ENCODE results near the gene INPP4A. TPM values are rescaled to one million over a fixed set of nuclear protein-coding genes. Genes with fewer than 3 reads are reported as not detected.

The INPP4A gene
- total and polyA plus RNA-seq, 2 of the 13 experiments (the other 11 are each of a cell fraction or from before 2014, with no cell fraction given), result 10.1 to 10.9 TPM

DNA sequence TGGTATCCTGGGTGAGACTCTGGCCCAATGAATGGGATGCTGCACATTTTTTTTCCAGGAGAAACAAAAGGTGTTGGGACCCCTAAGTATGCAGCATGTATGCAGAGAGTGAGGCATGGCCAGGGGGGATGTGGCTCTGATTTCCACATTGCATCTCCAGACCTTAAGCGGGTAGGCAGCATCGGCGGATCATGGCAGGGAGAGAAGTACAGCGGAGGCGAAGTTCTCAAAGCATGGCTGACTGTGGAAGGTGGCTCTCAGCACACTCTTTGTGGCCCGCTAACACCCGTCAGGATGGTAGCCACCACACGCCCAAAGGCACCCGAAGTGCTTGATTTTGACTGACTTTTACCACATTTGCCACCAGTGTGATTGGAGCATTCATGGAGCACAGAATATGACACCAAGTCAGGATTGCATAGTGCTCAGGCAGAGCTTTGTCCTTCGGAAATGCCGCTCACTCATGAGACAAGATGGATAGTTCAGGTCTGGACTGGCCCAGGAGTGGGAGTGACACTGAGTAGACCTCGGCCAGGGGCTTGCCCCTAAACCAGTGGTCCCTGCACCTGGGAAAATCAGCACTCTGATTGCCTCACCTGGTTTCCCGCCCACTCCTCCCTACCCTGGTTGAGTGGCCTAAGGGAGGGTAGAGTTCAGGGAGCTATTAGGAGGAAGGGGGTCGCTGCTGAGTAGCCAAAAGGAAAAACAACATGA, 14.2 kb downstream of the INPP4A start:
- TF ChIP-seq ZKSCAN5 (CRISPR knock-in tag; IDR thresholded peaks at IDR 0.05) (no peak), SP2 (CRISPR knock-in tag; IDR thresholded peaks at IDR 0.05) (no peak), ZNF672 (CRISPR knock-in tag; IDR thresholded peaks at IDR 0.05) (no peak), KLF16 (CRISPR knock-in tag; IDR thresholded peaks at IDR 0.05) (no peak), HNRNPK (IDR thresholded peaks at IDR 0.05; ENCODE audit: low read depth, low read length, poor library complexity, severe bottlenecking) (no peak), ZBTB1 (CRISPR knock-in tag; IDR thresholded peaks at IDR 0.05; ENCODE audit: borderline replicate concordance) (no peak), MXD4 (CRISPR knock-in tag; IDR thresholded peaks at IDR 0.05) (no peak), ZNF629 (CRISPR knock-in tag; conservative IDR thresholded peaks at IDR 0.05) (no peak), SOX13 (IDR thresholded peaks at IDR 0.05) (no peak), SOX13 (CRISPR knock-in tag; conservative IDR thresholded peaks at IDR 0.05 in 1 of 2, IDR thresholded peaks at IDR 0.05 in 1 of 2) (no peak), ZNF441 (CRISPR knock-in tag; IDR thresholded peaks at IDR 0.05; ENCODE audit: borderline replicate concordance) (no peak), ZNF224 (CRISPR knock-in tag; IDR thresholded peaks at IDR 0.05) (no peak)
- TF ChIP-seq, protein P1, sequence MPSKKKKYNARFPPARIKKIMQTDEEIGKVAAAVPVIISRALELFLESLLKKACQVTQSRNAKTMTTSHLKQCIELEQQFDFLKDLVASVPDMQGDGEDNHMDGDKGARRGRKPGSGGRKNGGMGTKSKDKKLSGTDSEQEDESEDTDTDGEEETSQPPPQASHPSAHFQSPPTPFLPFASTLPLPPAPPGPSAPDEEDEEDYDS (CRISPR knock-in tag; IDR thresholded peaks at IDR 0.05), result no peak
- TF ChIP-seq, protein P2, sequence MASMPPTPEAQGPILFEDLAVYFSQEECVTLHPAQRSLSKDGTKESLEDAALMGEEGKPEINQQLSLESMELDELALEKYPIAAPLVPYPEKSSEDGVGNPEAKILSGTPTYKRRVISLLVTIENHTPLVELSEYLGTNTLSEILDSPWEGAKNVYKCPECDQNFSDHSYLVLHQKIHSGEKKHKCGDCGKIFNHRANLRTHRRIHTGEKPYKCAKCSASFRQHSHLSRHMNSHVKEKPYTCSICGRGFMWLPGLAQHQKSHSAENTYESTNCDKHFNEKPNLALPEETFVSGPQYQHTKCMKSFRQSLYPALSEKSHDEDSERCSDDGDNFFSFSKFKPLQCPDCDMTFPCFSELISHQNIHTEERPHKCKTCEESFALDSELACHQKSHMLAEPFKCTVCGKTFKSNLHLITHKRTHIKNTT (CRISPR knock-in tag; IDR thresholded peaks at IDR 0.05), result no peak
- TF ChIP-seq, protein P3, sequence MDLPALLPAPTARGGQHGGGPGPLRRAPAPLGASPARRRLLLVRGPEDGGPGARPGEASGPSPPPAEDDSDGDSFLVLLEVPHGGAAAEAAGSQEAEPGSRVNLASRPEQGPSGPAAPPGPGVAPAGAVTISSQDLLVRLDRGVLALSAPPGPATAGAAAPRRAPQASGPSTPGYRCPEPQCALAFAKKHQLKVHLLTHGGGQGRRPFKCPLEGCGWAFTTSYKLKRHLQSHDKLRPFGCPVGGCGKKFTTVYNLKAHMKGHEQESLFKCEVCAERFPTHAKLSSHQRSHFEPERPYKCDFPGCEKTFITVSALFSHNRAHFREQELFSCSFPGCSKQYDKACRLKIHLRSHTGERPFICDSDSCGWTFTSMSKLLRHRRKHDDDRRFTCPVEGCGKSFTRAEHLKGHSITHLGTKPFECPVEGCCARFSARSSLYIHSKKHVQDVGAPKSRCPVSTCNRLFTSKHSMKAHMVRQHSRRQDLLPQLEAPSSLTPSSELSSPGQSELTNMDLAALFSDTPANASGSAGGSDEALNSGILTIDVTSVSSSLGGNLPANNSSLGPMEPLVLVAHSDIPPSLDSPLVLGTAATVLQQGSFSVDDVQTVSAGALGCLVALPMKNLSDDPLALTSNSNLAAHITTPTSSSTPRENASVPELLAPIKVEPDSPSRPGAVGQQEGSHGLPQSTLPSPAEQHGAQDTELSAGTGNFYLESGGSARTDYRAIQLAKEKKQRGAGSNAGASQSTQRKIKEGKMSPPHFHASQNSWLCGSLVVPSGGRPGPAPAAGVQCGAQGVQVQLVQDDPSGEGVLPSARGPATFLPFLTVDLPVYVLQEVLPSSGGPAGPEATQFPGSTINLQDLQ (CRISPR knock-in tag; IDR thresholded peaks at IDR 0.05), result no peak
- Histone ChIP-seq H3K4me1 (ENCODE audit: insufficient read depth, low read length) (peaks cover 16% of the 10 kb centered on the region), H3K9ac (ENCODE audit: insufficient read depth, low read depth, low read length) (no peak overlapping the region), H3K27ac (ENCODE audit: extremely low read length, insufficient read depth, low read length) (no peak overlapping the region), H3K27me3 (ENCODE audit: control insufficient read depth in 1 of 2, insufficient read depth in 2 of 2, low read length in 2 of 2) (no peaks in the 10 kb centered on the region), H4K20me1 (ENCODE audit: insufficient read depth, low read length) (no peaks in the 10 kb centered on the region), H3K4me2 (ENCODE audit: low read depth, low read length) (no peak overlapping the region), H3K4me3 (replicated peaks in 1 of 3; ENCODE audit: insufficient read depth in 1 of 3, low read depth in 2 of 3, low read length in 3 of 3) (no peak overlapping the region), H3K79me2 (ENCODE audit: insufficient read depth, low read length) (peaks cover 14% of the 10 kb centered on the region), H2AFZ (ENCODE audit: low read length) (no peak overlapping the region), H3K9me3 (ENCODE audit: low read length) (no peaks in the 10 kb centered on the region), H3K36me3 (replicated peaks in 1 of 2; ENCODE audit: control insufficient read depth in 1 of 2, insufficient read depth in 2 of 2, low read length in 2 of 2) (peaks cover 0 to 5% of the 10 kb centered on the region in 2 experiments; a peak in 4 of 5 replicates)
- ChIA-PET POLR2A (no interaction called here), CTCF (ENCODE audit: low intra/inter-chr PET ratio, low total read pairs) (no interaction called here)
- 96% methylated on average over 14 of the region's 14 CpGs for WGBS (ENCODE audit: low lambda C conversion rate)
- FAIRE-seq (no peak), DNase-seq (ENCODE audit: low spot score) (no peak), ATAC-seq (no peak)
- in situ Hi-C loops (cut with HindIII; ENCODE audit: extremely low pct_ligation_motif_present, low pct_unique_long_range_greater_than_20kb) (no loop called here), intact Hi-C loops (cut with micrococcal nuclease; ENCODE audit: unreplicated experiment) (no loop called here)
- no TSS peak for BruUV-seq (replicated peaks)
